Erythroblast (primary cell): Measurements from ENCODE around the gene KAT8.
"Not testable (repeated sequence)": the region's sequence is repeated elsewhere in the genome, so short reads cannot be mapped to it uniquely, and the experiment has no call there.

Experiments used
- GATA1 ChIP-seq: IDR thresholded peaks from 2 replicates; pipeline ENCODE4 v1.6.1; 2011; ENCODE audit warnings: low read depth, mild to moderate bottlenecking, control low read depth, low read length, moderate library complexity
- POLR2A ChIP-seq: IDR thresholded peaks from 2 replicates; pipeline ENCODE4 v1.6.1; 2011; ENCODE audit warnings: mild to moderate bottlenecking, low read length

- TF ChIP-seq POLR2A, GATA1: not testable (repeated sequence)
These were observed 19.5 kb downstream of the KAT8 start for GRCh38 chr16:31136822-31137499.
